Neuronal stem cell (in vitro differentiated cells): Measurements from ENCODE around the gene DCLRE1A. TPM values are rescaled to one million over a fixed set of nuclear protein-coding genes. Genes with fewer than 3 reads are reported as not detected.

Experiments used
- DNase-seq: peaks from one replicate; pipeline ENCODE4 v3.0.0-alpha.2; 2013; ENCODE audit warnings: low spot score
- H2AFZ ChIP-seq: one replicate; pipeline ENCODE4 v1.6.1; 2013; ENCODE audit warnings: mild to moderate bottlenecking, low read length, inconsistent platforms
- H2AK5ac ChIP-seq: 2 replicates; pipeline ENCODE4 v1.6.1; 2013; ENCODE audit warnings: low read depth, mild to moderate bottlenecking, inconsistent platforms, low read length, moderate library complexity, mixed read lengths
- H2BK120ac ChIP-seq: 2 replicates; pipeline ENCODE4 v1.6.1; 2013; ENCODE audit warnings: low read depth, mild to moderate bottlenecking, inconsistent platforms, low read length, moderate library complexity, mixed read lengths
- H2BK12ac ChIP-seq: one replicate; pipeline ENCODE4 v1.6.1; 2013; ENCODE audit warnings: low read length, inconsistent platforms
- H2BK15ac ChIP-seq: 2 replicates; pipeline ENCODE4 v1.6.1; 2013; ENCODE audit warnings: mild to moderate bottlenecking, low read length, inconsistent platforms, mixed read lengths
- H2BK5ac ChIP-seq: one replicate; pipeline ENCODE4 v1.6.1; 2013; ENCODE audit warnings: inconsistent platforms, mild to moderate bottlenecking, low read length, moderate library complexity
- H3K14ac ChIP-seq: one replicate; pipeline ENCODE4 v1.6.1; 2013; ENCODE audit warnings: low read length, inconsistent platforms
- H3K18ac ChIP-seq: 2 replicates; pipeline ENCODE4 v1.6.1; 2013; ENCODE audit warnings: low read length, inconsistent platforms
- H3K23ac ChIP-seq: 2 replicates; pipeline ENCODE4 v1.6.1; 2013; ENCODE audit warnings: low read depth, mild to moderate bottlenecking, mixed read lengths, low read length, inconsistent platforms; ENCODE audit not compliant: poor library complexity
- H3K27ac ChIP-seq: replicated peaks from 3 replicates; pipeline ENCODE4 v1.5.1; 2013; ENCODE audit warnings: low read length, inconsistent platforms
- H3K27me3 ChIP-seq, 3 experiments: 2 replicates each; pipeline ENCODE4 v1.6.1; 2013; ENCODE audit warnings: low read length in 3 of 3, mild to moderate bottlenecking in 2 of 3, inconsistent platforms in 1 of 3, low read depth in 1 of 3, mixed read lengths in 1 of 3, moderate library complexity in 1 of 3; ENCODE audit not compliant: control insufficient read depth in 3 of 3, insufficient read depth in 3 of 3
- H3K36me3 ChIP-seq, 2 donors: replicated peaks in 1 of 2; 2 replicates each; pipeline ENCODE4 v1.6.1; 2013; ENCODE audit warnings: low read length in 2 of 2; ENCODE audit not compliant: control insufficient read depth in 2 of 2, insufficient read depth in 2 of 2
- H3K4ac ChIP-seq: 2 replicates; pipeline ENCODE4 v1.6.1; 2013; ENCODE audit warnings: inconsistent platforms, mild to moderate bottlenecking, low read length, moderate library complexity
- H3K4me1 ChIP-seq, 2 donors: 1 replicate in 1 of 2; 2 replicates in 1 of 2; pipeline ENCODE4 v1.6.1; 2013; ENCODE audit warnings: low read length in 2 of 2, low read depth in 1 of 2; ENCODE audit not compliant: control insufficient read depth in 2 of 2, insufficient read depth in 1 of 2
- H3K4me2 ChIP-seq: one replicate; pipeline ENCODE4 v1.6.1; 2013; ENCODE audit warnings: mild to moderate bottlenecking, low read length, inconsistent platforms; ENCODE audit not compliant: insufficient read depth, poor library complexity, severe bottlenecking
- H3K4me3 ChIP-seq, 2 donors: 2 replicates each; pipeline ENCODE4 v1.5.1; 2013; ENCODE audit warnings: low read length in 2 of 2, mild to moderate bottlenecking in 2 of 2, inconsistent platforms in 1 of 2, moderate library complexity in 1 of 2
- H3K79me1 ChIP-seq: one replicate; pipeline ENCODE4 v1.6.1; 2013; ENCODE audit warnings: low read depth, mild to moderate bottlenecking, inconsistent platforms, low read length, moderate library complexity
- H3K9ac ChIP-seq: one replicate; pipeline ENCODE4 v1.6.1; 2013; ENCODE audit warnings: mild to moderate bottlenecking, low read depth, low read length, inconsistent platforms; ENCODE audit not compliant: poor library complexity
- H3K9me3 ChIP-seq, 2 donors: replicated peaks in 1 of 2; 2 replicates each; pipeline versions ENCODE3 to v1.6.1; 2013; ENCODE audit warnings: low read length in 2 of 2, mild to moderate bottlenecking in 2 of 2, inconsistent platforms in 1 of 2, low read depth in 1 of 2, mixed read lengths in 1 of 2, moderate library complexity in 1 of 2; ENCODE audit not compliant: control insufficient read depth in 2 of 2, insufficient read depth in 1 of 2
- H4K8ac ChIP-seq: one replicate; pipeline ENCODE4 v1.6.1; 2013; ENCODE audit warnings: low read depth, mild to moderate bottlenecking, inconsistent platforms, low read length, moderate library complexity
- H4K91ac ChIP-seq: one replicate; pipeline ENCODE4 v1.6.1; 2013; ENCODE audit warnings: low read length, low read depth, mild to moderate bottlenecking, inconsistent platforms; ENCODE audit not compliant: poor library complexity
- WGBS, 2 donors: extraction: QIAGEN DNeasy Blood & Tissue Kit; methylation state at CpG; one replicate each; pipeline ENCODE4 v1.1.7; 2013; ENCODE audit warnings: missing lambda C conversion rate in 2 of 2, mixed read lengths in 1 of 2; ENCODE audit not compliant: insufficient read length in 2 of 2, insufficient replicate concordance in 1 of 2; ENCODE audit errors: extremely low coverage in 2 of 2; 5-methylcytosine and 5-hydroxymethylcytosine counted together
- polyA plus RNA-seq, 2 experiments: library from polyadenylated mRNA; stranded (reverse); fragments of 200-250 nt; gene quantifications; one replicate each; pipeline ENCODE4 v1.2.3, GENCODE V29; 2013

DCLRE1A gene
- 8.9 TPM for polyA plus RNA-seq (2013, experiment 1 of 2)
- 8.9 TPM for polyA plus RNA-seq (2013, experiment 2 of 2)

- Histone ChIP-seq H3K79me1 (peaks cover 3% of the 10 kb centered on the region), H3K9me3 (no peaks in the 10 kb centered on the region), H2BK120ac (peak within 1 kb of the TSS; percentile 64), H3K4me1 (peaks cover 8 to 16% of the 10 kb centered on the region in 2 donors), H3K4me2 (peak within 1 kb of the TSS; percentile 67), H2AFZ (peak within 1 kb of the TSS; percentile 94), H2BK5ac (peak within 1 kb of the TSS; percentile 96), H2BK12ac (no peak within 1 kb of the TSS), H3K14ac (peak within 1 kb of the TSS; percentile 14), H3K18ac (peak within 1 kb of the TSS; percentile 99), H3K36me3 (peaks cover 4 to 41% of the 10 kb centered on the region in 2 donors), H3K9ac (peak within 1 kb of the TSS; percentile 100), H3K27ac (peak within 1 kb of the TSS; percentile 82), H3K4me3 (peak within 1 kb of the TSS; percentile 67 to 99), H4K8ac (peak within 1 kb of the TSS; percentile 93), H3K4ac (no peak within 1 kb of the TSS), H2AK5ac (peak within 1 kb of the TSS; percentile 76), H2BK15ac (no peak within 1 kb of the TSS), H3K27me3 (no peaks in the 10 kb centered on the region), H4K91ac (peak within 1 kb of the TSS; percentile 99), H3K23ac (peak within 1 kb of the TSS; percentile 66)
- DNase-seq = peak; percentile 83
- WGBS, 2 donors = no CpG with 5 or more reads among the region's 39 CpGs
Observed at GRCh38 chr10:113854013-113854760, at the start of gene DCLRE1A, which contains the start of gene NHLRC2. Gene DCLRE1A, minus strand, starts transcription at chr10:113854082. Its CDS starts 900 bp downstream, at chr10:113853182. Gene NHLRC2, plus strand, starts transcription at chr10:113854661. Its CDS starts 212 bp downstream, at chr10:113854873.

- no peak overlapping the region for H2BK120ac ChIP-seq
- no peak overlapping the region for H2BK5ac ChIP-seq
- H3K4me2 ChIP-seq = no peak overlapping the region
- no peak overlapping the region for H3K14ac ChIP-seq
- no peak overlapping the region for H3K9ac ChIP-seq
- WGBS, 2 donors = no CpG with 5 or more reads among the region's 2 CpGs
- H4K8ac ChIP-seq = no peak overlapping the region
- no peak overlapping the region for H3K27ac ChIP-seq
- H3K4me3 ChIP-seq = no peak overlapping the region
- H3K79me1 ChIP-seq = peaks cover 2% of the 10 kb centered on the region
- H2AK5ac ChIP-seq = no peak overlapping the region
- H2AFZ ChIP-seq = no peak overlapping the region
- H4K91ac ChIP-seq = no peak overlapping the region
- no peaks in the 10 kb centered on the region for H3K4me1 ChIP-seq
- H3K27me3 ChIP-seq = no peaks in the 10 kb centered on the region
- no peaks in the 10 kb centered on the region for H3K9me3 ChIP-seq
- no peak overlapping the region for H2BK15ac ChIP-seq
- H3K23ac ChIP-seq = no peak overlapping the region
- H2BK12ac ChIP-seq = no peak overlapping the region
- H3K4ac ChIP-seq = no peak overlapping the region
- peaks cover 9 to 89% of the 10 kb centered on the region in 2 donors for H3K36me3 ChIP-seq
- DNase-seq = no peak
- H3K18ac ChIP-seq = no peak overlapping the region
Observed at GRCh38 chr10:113899952-113900598, 46.2 kb upstream of the DCLRE1A start.

GRCh38 chr10:113897693-113898618, 44.1 kb upstream of the DCLRE1A start:
- H3K23ac ChIP-seq = no peak overlapping the region
- H3K4me1 ChIP-seq = no peaks in the 10 kb centered on the region
- no peak overlapping the region for H2BK120ac ChIP-seq
- H4K8ac ChIP-seq = no peak overlapping the region
- no peak overlapping the region for H3K4me3 ChIP-seq
- no peak for DNase-seq
- H3K14ac ChIP-seq = no peak overlapping the region
- peaks cover 2% of the 10 kb centered on the region for H3K79me1 ChIP-seq
- H3K27me3 ChIP-seq = no peaks in the 10 kb centered on the region
- H3K9me3 ChIP-seq = no peaks in the 10 kb centered on the region
- H3K36me3 ChIP-seq = peaks cover 9 to 85% of the 10 kb centered on the region in 2 donors
- no peak overlapping the region for H2BK12ac ChIP-seq
- no peak overlapping the region for H3K9ac ChIP-seq
- H2AK5ac ChIP-seq = no peak overlapping the region
- H2BK5ac ChIP-seq = no peak overlapping the region
- WGBS, 2 donors = no CpG with 5 or more reads among the region's 6 CpGs
- no peak overlapping the region for H3K4ac ChIP-seq
- no peak overlapping the region for H3K4me2 ChIP-seq
- H2AFZ ChIP-seq = no peak overlapping the region
- no peak overlapping the region for H3K27ac ChIP-seq
- H2BK15ac ChIP-seq = no peak overlapping the region
- no peak overlapping the region for H3K18ac ChIP-seq
- H4K91ac ChIP-seq = no peak overlapping the region
